HG03378 (cell line): Measurements from ENCODE around the gene SIGLEC15.
A peak's percentile ranks its signal among the peaks of the same experiment; 100 is the strongest.

Experiments
- ATAC-seq: cut with Tn5 transposase; IDR thresholded peaks from one replicate; pipeline ENCODE4 v1.9.1; 2021; ENCODE audit warnings: mild to moderate bottlenecking, moderate library complexity; ENCODE audit not compliant: unreplicated experiment

SIGLEC15 gene

DNA sequence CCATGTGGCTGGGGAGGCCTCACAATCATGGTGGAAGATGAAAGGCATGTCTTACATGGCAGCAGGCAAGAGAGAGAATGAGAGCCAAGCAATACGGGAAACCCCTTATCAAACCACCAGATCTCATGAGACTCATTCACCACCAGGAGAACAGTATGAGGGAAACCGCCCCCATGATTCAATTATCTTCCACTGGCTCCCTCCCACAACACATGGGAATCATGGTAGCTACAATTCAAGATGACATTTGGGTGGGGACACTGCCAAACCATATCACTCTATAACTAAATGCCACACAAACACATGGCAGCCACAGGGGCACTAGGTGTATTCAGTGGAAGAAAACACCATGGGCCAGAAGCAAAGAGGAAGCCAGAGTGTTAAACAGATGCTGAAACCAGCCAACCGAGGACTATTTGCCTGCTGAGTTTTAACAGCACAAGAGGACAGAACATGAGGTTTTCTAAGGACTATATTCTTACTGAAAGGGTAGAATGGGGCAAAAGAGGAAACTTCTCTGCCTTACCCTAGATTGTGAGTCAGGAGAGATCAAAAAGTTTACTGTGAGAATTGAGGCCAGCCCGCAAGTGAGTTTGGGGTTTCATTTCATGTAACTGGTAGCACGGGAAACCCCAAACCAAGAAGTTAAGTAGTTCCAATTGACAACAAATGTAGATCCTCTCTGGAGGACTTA, 49.2 kb downstream of the SIGLEC15 start:
- ATAC-seq: peak; percentile 91

- no peak for ATAC-seq
These were observed 50.7 kb downstream of the SIGLEC15 start for GRCh38 chr18:45876161-45876560.

DNA sequence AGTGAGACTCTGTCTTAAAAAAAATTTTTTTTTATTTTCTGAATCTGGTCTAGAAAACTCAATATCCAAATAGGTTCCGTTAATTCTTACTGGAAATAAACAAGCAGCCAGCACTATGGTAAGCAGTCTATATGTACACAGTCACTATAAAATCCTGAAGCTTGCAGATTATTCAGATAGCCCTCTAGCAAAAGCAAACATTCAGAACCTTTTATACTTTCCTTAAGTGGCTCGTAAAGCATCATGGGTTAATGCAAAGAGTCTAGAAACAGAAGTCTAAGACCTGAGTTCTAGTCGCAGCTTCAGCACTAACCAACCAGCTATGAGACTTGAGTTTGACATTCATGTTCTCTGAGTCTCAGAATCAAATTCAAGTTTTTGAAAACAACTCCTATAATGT, 51.9 kb downstream of the SIGLEC15 start:
- ATAC-seq: no peak

GRCh38 chr18:45879681-45880655, 54.5 kb downstream of the SIGLEC15 start:
- peak; percentile 57 for ATAC-seq

DNA sequence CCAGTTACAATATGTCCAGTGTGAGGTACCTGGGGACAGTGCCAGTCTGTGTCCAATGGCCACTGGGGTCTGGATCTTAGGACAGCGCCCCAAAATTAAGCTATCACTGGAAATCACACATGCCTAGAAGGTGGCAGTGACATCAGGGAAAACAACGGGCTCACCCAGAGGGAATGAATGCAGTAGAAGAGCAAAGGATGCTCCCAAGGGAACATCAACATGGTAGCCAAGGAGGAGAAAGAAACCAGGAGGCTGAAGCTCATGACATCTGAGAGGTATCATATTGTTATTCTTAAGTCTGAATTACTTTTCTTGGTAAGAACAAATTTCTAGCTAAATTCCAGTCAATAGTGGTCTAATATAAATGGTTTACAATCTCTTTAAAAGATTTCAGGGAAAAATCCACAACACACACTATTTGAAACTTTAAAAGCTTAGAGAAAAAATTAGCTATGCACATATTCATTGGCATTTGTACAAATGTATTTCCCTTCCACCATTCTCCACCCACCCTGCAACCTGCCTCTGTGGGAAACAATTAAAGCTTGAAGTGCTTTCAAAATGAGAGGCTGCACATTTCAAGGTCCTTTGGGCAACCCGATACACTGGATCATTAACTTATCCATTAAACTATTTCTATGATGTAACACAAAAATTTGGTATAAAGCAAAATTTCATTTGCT, 55.5 kb downstream of the SIGLEC15 start:
- no peak for ATAC-seq

DNA sequence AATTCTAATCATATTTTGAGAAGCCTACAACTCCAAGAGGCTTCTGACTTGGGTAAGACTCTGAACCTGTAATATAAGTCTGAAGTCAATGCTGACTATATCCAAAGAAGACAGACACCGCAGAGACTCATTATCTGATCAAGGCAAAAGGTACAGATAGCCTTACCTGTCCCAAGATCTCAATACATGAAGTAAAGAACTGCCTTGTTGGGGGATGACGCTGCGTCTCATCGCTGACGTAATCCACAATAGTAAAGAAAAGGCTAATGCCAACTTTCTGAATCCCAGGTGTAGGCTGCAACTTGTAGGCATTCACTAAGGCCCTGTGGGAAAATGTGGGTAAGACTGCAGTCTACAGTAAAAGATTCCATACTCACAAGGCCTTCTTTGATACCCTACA, 62.1 kb downstream of the SIGLEC15 start:
- ATAC-seq: no peak

- no peak for ATAC-seq
These were observed 64.1 kb downstream of the SIGLEC15 start for GRCh38 chr18:45889419-45890064.

- ATAC-seq: no peak
These were observed 65.1 kb downstream of the SIGLEC15 start for GRCh38 chr18:45890606-45891005.

- no peak for ATAC-seq
These were observed 66.3 kb downstream of the SIGLEC15 start for GRCh38 chr18:45891806-45892205.
